SKM-1 (cell line): ENCODE measurements around the gene BAG1.

Source experiments
- DNase-seq: peaks from one replicate; lab custom pipeline; 2025; ENCODE audit not compliant: unreplicated experiment; lab: John Stamatoyannopoulos, UW

Gene BAG1

GRCh38 chr9:33264473-33265177 is at the start of gene BAG1, which contains the start of gene CHMP5:
TSS of gene BAG1 (minus strand) at chr9:33264708.
TSS of gene CHMP5 (plus strand) at chr9:33265049. CDS start at chr9:33265079, 30 bp downstream.
- DNase-seq: peak; percentile 99

GRCh38 chr9:33311953-33312352 is 47.4 kb upstream of the BAG1 start:
- no peak for DNase-seq

GRCh38 chr9:33310748-33311147 is 46.2 kb upstream of the BAG1 start:
- no peak for DNase-seq

DNA sequence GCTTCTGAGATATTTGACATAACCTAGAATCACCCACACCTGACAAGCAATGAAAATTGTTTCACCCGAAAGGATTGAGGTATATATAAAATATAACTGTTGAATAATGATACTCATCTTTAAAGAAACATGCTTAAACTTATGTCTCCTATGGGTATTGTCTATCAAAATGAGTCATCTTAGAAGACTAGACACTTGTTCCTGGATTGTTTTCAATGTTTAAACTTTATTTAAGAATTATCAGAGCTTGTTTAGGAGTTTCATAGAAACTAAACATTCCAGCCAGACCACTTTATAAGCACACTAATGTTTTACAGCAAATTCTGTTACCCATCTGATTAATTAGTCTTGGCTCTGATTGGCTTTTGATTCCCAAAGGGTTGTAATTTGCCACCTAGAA is 45.4 kb upstream of the BAG1 start:
- DNase-seq: no peak

DNA sequence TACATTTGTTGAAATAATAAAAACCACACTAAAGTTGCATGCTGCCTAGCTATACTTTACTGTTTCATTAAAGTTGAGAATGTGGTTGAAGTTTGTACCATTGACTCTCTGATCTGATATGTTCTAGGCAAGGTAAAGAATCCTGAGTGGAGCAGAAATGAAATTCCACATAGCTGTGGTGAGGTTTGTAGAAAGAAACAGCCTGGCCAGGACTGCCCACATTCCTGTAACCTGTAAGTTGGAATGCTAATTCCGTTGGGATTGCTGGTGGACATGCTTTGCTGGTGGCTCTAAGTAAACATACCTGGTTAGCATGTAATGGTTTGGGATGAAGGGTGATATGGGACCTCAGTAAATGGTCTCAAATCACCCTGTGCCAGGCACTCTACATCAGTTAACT is 42.6 kb upstream of the BAG1 start:
- no peak for DNase-seq

DNA sequence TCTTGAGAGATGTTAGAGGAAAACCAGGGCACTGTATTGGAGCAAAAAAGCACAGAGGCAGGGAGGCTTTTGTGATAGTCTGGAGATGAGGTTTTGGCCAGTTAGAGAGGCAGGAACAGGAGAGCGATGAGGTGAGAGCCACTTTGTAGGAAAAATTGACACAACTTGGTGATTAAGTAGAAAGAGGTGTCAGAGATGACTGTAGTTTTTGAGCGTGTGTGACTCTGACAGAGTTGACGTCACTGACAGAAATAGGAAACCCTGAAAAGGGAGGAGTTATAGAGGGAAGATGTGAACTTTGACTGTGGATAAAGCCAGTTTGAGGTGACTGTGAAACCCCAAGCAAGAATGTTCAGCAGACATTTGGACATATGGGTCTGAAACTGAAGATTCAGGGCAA is 41.5 kb upstream of the BAG1 start:
- DNase-seq: no peak

DNA sequence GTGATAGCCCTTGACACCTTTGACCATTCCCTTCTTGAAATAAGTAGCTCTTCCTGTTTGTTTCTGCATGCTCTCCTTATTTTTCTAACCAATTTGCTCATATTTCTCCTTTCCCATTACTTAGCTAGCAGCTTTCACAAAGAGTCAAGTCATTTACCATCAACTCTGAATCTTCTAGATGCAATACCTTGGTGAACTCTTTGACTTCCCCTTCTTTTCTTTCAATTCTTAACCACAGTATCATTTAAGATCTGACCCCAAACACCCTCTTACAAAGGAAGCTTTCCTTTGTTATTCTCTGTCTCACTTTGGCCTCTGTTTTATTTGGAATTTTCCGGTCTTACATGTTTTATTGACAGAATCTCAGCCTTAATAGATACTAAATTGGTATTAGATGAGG is 39.9 kb upstream of the BAG1 start:
- no peak for DNase-seq

GRCh38 chr9:33300546-33300945 is 36.0 kb upstream of the BAG1 start:
- DNase-seq: no peak

DNA sequence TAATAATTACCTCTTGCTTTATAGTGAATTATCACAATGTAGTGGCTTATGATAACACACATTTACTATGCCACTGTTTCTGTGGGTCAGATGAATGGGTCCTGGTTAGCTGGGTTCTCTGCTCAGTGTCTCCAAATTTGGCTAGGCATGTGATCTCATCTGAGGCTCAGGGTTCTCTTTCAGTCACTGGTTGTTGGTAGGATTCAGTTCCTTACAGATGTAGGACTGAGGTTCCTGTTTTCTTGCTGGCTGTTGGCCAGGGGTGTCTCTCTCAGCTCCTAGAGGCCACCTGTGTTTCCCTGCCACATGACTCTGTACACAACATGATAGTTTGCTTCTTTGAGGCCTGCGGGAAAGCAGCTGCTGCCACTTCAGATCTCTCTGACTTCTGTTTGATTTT is 32.9 kb upstream of the BAG1 start:
- DNase-seq: peak; percentile 11

- DNase-seq: no peak
These were observed 31.1 kb upstream of the BAG1 start for GRCh38 chr9:33295571-33295970.

DNA sequence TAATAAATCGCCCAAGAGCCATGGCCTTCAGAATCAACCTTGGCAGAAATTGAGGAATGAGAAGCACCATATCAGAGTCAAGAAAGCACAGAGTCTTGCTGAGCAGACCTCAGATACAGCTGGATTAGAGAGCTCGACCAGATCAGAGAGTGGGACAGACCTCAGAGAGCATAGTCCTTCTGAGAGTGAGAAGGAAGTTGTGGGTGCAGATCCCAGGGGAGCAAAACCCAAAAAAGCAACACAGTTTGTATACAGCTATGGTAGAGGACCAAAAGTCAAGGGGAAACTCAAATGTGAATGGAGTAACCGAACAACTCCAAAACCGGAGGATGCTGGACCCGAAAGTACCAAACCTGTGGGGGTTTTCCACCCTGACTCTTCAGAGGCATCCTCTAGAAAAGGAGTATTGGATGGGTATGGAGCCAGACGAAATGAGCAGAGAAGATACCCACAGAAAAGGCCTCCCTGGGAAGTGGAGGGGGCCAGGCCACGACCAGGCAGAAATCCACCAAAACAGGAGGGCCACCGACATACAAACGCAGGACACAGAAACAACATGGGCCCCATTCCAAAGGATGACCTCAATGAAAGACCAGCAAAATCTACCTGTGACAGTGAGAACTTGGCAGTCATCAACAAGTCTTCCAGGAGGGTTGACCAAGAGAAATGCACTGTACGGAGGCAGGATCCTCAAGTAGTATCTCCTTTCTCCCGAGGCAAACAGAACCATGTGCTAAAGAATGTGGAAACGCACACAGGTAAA is 30.3 kb upstream of the BAG1 start:
- DNase-seq: no peak

DNA sequence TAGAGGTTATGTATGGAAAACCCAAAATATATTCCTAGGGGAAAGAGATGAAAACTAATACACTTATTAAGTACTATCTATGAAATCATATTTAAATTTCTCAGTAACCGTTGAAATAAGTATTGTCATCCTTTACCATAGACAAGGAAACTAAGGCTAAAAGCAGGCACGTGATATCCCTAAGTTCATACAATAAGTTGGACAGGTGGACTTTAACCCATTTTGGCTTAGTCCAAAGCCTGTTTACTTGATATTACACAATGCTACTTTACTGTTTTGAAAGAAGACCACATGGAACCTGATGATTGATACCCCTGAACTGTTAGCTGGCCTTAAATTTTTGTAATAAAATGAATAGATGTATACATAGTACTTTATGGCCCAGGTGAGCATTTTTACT is 29.3 kb upstream of the BAG1 start:
- DNase-seq: no peak

- no peak for DNase-seq
These were observed 27.4 kb upstream of the BAG1 start for GRCh38 chr9:33291901-33292300.

GRCh38 chr9:33291031-33291397 is 26.5 kb upstream of the BAG1 start:
- no peak for DNase-seq

GRCh38 chr9:33290247-33291030 is 25.9 kb upstream of the BAG1 start, which contains the start of gene NFX1:
TSS of gene NFX1 (plus strand) at chr9:33290516. CDS start at chr9:33290573, 57 bp downstream.
- peak; percentile 93 for DNase-seq

DNA sequence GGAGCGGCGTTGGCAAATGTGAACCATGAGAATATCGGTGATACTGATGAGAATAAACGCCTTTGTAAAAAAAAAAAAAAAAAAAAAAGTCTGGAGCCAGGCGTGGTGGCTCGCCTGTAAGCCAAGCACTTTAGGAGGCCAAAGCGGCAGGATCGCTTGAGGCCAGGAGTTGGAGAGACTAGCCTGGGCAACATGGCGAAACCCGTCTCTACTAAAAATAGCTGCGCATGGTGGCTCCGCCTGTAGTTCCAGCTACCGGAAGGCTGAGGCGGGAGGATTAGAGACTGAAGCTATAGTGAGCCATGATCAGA is 25.4 kb upstream of the BAG1 start:
- no peak for DNase-seq

DNA sequence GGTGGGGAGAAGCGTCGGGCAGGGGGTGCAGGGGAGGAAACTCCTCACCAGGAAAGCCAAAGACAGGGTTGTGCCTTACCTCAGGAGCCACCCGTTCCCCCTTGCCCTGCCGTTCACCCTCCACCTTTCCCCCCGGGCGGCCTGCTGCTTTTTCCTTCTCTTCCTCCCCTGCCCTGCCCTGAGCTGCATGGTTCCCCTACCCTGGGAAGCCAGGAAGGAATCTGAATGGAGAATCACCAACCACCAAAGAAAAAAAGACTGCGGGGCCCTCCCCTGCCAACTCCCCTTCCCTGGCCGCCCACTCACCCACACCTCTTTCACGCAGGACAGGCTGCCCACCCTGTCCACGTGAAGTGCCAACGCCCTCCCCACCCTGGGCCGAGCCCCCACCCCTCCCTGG is 25.0 kb upstream of the BAG1 start:
- no peak for DNase-seq

DNA sequence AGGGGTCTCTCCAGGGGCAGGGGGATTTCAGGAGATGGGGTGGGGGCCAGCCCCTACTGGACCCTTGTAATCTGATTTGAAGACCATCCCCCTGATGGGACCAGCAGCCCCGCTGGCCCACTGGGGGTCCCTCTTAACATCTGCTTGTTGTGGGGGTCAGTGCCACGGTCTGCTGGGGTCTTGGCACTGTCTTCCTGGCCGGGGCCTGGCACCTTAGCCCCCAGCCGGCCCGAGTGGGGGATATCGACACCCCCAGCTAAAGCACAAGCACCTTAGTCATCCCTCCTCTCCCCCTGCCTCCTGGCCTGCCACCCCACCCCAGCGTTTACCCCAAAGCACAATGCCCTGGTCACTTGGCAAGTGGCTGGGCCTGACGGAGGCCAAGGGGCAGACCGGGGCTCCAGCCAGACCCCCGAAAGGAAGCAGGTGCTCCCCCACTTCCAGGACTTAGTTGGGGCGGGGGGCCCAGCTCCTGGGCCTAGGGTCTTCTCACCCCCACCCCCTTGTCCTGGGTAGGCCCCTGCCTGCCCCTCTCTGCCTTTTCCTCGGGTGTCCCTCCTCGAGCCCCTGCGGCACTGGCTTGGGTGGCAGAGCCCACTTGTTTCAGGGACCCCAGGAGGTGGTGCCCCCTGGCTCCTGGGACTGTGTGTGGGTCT is 24.4 kb upstream of the BAG1 start:
- no peak for DNase-seq

- no peak for DNase-seq
These were observed 23.7 kb upstream of the BAG1 start for GRCh38 chr9:33288235-33288634.

DNA sequence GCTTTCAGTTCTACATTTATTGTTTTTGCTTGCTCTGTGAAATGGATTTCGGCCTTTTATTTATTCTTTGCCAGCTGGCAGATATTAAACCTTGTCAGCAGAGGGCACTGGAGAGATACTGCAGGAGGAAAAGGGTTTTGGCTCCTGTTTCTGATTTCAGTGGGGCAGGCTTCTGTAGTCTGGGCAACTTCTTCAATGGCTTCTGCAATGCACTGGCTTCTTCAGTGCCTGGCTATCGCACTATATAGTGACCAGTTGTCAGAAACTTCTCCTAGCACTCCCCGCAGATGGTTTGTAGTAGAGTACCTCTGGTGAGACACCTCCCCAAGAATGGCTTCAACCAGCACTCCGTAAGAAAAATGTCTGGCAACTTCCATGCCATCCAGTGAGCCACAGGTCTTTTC is 22.6 kb upstream of the BAG1 start:
- DNase-seq: peak; percentile 36

DNA sequence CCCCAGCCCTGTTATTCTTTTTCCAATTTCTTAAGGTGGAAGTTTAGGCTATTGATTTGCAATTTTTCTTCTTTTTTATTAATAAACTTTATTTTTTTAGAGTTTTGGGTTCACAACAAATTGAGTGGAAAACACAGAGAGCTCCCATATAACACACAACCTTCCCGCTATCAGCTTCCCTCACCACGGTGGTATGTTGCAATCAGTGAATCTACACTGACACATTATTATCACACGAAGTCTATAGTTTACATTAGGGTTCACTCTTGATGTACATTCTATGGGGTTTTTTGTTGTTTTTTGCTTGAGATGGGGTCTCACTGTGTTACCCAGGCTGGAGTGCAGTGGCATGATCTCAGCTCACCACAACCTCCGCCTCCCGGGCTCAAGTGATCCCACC is 21.0 kb upstream of the BAG1 start:
- no peak for DNase-seq
